ENCODE results near the gene SMPD3. TPM values are rescaled to one million over a fixed set of nuclear protein-coding genes. Genes with fewer than 3 reads are reported as not detected.

The SMPD3 gene
- total RNA-seq, 1 donor from 2014 or later, result not detected

DNA sequence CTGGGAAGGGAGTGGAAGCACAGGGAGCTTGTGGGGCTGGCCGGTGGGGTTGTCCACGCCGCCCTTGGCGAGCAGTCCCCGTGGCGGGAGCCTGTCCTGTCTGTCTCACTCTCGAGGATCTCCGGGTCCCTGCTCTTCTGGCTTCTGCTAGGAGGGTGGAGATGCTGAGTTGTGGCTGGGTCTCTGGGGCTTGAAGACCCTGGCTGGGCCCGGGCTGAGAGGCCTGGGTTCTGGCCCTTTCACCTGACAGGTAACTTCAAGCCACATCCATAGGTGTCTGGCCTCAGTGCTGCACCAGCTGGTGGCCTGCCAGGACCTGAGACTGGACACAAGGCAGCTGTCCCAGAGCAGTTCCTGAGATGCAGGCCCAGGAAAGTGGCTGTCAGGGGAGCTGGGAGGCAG, 90.8 kb downstream of the SMPD3 start:
- no peak for DNase-seq (ENCODE audit: low read depth, low spot score)

DNA sequence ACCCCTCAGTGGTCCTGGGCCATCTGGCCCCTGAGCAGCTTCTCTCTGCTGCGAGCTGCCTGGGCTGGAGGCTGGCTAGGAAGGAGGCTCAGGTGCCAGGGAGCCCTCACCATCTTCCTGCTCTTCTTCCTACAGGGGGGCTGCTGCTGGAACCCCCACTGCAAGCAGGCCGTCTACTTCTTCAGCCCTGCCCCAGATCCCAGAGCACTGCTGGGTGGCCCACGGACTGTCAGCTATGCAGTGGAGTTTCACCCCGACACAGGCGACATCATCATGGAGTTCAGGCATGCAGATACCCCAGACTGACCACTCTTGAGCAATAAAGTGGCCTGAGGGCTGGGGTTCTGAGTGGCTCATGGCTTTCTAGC, 91.4 kb downstream of the SMPD3 start:
- DNase-seq (ENCODE audit: low read depth, low spot score), result no peak

DNA sequence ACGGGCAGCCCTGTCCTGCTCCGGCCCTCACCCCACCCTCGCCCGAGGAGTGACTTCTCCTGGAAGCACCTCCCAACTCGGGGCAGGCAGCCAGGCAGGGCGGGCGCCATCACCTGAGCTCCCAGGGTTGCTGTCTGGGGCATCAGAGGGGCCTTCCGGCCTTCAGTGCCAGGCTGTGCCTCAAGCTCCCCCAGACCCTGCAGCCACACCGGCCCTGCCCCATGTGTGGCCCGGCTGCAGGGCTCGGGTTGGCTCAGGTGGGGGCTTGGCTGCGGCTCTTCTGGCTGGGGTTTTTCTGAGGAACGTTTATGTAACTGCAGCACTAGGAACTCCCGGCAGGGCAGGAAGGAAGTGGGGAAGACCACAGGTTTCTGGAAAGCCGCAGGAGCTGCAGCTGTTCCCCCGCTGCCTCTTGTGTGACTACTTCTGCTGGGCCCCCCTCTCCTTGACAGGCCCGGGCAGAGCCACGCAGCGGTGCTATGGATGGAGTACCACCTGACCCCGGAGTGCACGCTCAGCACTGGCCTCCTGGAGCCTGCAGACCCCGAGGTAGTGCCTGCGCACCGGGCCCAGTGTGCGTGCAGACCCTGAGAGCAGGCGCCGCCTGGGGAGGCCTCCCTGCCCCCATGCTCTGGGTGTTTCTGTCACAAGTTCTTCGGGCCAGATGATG, 91.9 kb downstream of the SMPD3 start:
- no peak for DNase-seq (ENCODE audit: low read depth, low spot score)

DNA sequence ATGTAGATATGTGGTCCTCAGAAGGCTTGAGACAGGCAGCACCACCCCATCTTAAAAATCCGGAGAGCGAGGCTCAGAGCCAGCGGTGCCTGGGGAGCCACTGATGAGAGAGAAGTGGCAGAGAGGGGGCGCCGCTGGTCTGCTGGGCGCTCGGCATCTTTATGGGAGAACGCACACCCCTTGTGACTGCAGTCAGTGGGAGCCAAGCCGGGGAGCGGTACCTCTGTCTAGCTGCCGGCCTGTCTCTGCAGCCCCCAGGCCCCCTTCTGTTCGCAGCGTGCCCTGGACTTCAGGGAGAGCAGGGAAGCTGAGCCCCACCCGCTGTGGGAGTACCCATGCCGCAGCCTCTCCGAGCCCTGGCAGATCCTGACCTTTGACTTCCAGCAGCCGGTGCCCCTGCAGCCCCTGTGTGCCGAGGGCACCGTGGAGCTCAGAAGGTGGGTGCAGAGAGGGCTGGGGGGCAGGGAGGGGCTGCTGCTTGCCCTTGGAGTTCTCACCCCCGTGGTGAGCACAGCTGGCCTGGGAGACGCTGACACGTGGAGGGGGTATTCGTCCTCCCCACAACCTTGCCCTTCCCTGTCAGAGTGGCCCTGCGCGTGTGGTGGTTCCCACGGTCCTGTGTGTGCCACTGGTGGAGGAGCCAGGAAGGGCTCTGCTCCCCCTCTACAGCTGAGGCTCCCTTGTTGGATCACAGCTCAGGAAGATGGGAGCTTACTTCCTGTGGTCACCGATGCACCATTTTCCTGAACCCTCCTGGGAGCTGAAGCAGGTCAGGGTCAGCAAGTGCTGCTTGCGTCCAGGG, 92.7 kb downstream of the SMPD3 start:
- DNase-seq (ENCODE audit: low read depth, low spot score), result no peak

DNA sequence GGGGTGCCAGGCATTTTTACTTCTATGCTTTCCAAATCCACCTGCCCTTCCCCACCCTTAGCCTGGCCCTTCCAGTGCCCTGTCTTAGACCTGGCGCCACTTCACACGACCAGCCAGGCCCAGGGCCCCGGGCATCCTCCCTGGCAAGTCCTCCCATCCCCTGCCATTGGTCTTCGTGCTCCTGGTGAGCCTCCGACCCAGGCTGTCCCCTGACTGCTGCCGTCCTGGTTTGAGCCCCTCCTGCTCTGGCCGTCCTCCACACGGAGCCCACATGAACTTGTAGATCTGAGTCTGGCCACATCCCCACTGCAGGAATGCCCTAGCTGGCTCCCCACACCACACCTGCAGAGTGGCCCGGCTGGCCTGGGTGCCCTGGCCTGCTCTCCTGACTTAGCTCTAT, 93.5 kb downstream of the SMPD3 start:
- DNase-seq (ENCODE audit: low read depth, low spot score), result no peak

DNA sequence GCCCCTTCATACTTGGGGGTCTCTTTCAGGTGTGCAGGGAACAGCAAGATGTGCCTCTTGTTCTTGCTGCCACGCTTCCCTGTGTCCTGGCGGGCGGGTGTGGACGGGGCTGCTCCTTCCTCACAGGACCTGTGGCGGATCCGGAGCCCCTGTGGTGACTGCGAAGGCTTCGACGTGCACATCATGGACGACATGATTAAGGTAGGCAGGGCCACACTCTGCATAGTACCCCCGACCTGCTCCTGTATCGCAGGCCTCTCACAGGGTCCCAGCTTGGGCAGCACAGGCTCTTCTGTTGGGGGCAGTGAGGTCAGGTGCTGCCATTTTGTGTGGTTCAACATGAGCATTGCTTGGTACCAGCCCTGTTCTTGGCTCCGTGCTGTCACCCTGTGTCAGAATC, 94.9 kb downstream of the SMPD3 start:
- no peak for DNase-seq (ENCODE audit: low read depth, low spot score)

DNA sequence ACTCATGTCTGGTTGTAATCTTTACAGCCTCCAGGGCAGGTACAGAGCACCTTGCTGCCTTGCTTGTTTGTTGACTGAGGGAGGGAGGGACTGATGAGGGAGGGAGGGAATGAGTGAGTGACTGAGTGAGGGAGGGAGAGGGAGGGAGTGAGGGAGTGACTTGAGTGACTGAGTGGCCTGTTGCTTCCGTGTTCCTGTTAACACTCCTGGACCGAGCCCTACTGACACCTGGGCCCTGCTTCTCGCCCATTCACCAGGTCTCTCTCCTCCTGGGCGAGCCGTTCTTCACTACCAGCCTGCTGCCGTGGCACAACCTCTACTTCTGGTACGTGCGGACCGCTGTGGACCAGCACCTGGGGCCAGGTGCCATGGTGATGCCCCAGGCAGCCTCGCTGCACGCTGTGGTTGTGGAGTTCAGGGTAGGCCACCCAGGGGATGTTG, 96.3 kb downstream of the SMPD3 start:
- DNase-seq (ENCODE audit: low read depth, low spot score), result no peak

DNA sequence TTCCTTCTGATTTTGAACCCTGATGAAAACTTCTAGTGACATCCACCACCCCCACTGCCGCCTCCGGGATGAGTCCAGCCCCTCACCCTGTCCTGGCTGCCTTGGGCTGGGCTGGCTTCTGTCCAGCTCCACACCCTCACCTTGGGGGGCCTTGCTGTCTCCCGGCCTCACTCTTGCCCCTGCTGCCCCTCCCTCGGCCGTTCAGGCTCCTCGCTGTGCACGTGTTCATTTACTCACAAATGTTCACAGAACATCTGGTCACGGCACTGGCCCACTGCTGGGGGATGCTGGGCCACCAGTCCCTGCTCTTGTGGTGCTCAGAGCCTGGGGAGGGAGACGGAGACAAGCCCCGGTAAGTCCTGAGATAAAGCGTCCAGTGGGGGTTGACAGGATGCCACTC, 96.8 kb downstream of the SMPD3 start:
- DNase-seq (ENCODE audit: low read depth, low spot score), result no peak

DNA sequence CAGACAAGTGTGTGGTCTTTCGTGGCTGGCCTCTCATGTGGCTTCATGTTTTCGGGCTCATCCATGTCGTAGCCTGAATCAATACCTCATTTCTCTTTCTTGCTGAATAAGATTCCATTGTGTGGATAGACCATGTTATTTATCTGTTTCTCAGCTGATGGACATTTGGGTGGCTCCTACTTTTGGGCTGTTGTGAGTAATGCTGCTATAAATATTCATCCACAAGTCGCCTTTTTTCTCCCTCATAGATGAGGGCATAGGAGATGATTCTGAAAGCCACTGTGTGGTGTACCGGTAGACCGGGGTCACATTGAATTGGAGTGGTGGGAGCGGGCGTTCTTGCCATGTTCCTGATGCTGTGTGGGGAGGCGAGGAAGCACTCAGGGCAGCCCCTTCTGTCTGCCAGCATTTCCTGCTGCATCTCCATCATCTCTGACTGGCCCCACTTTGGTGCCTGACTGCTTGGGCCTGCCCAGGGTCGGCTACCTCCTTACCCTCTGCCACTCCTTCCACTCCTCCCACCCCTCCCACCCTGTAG, 97.4 kb downstream of the SMPD3 start:
- DNase-seq (ENCODE audit: low read depth, low spot score), result no peak

DNA sequence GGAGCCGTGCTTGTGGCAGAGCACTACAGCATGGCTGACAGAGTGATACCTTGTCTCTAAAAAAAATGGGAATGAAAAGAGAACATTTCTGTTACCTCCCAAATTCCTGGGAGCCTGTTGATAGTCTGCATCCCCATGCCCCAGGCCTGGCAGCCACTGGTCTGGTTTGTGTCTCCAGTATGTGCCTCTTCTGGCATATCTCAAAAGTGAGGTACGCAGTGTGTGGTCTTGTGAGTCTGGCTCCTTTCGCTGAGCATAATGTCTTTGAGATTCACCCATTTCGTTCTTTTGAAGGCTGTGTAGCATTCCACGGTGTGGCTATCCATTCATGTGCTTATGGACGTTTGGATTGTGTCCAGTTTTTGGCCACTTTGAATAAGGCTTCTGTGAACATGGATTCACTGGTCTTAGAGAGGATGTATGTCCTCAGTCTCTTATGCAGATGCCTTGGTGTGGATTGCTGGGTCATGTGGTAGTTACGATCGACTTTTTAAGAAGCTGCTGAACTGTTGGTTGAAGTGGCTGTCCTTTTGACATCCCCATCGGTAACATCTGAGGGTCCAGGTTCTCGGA, 98.4 kb downstream of the SMPD3 start:
- no peak for DNase-seq (ENCODE audit: low read depth, low spot score)

DNA sequence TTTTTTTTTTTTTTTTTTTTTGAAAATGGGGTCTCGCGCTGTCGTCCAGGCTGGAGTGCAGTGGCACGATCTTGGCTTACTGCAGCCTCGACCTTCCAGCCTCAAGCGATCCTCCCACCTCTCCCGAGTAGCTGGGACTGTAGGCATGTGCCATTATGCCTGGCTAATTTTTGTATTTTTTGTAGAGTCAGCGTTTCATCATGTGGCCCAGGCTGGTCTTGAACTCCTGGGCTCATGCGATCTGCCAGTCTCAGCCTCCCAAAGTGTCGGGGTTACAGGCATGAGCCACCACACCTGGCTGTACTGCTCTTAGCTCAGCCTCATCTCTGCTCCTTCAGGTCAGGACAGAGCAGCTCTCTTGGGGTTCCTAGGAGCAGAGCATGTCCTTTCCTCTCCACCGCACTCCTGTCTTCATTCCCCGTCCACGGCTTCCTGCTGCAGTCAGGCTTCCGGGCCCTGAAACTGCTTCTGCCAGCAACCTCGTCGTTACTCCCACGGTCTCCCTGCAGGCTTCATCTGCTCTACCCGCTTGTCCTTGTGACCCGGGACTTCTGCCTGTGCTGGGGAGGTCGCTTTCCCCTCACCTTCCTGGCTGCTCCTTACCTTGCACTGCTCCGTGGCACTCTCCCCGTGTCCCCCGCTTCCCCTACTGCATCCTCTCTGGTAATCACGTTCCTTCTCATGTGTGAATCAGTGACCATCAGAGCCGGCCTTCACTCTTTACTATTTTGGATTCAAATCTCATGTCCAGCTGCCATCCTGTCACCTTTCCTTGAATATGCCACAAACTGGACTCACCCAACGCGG, 99.5 kb downstream of the SMPD3 start:
- no peak for DNase-seq (ENCODE audit: low read depth, low spot score)

DNA sequence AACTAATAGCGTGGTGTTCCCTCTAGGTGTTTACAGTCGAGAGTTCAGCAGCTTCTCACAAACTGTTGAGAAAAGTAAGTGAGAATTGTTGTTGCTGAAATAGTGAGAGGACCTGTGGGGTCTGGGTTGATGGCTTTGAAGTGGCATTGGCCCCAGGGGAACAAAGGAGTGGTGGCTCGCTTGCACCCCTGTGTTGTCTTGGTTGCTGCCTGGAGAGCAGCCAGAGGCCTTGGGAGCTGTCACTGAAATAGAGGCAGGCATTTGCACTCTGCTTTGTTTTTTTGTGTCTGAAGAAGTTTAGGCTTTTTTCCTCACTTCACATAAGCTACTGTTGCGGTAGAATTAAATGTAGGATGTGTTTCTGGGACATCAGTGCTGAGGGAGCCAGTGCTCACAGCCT, 100.7 kb downstream of the SMPD3 start:
- no peak for DNase-seq (ENCODE audit: low read depth, low spot score)

DNA sequence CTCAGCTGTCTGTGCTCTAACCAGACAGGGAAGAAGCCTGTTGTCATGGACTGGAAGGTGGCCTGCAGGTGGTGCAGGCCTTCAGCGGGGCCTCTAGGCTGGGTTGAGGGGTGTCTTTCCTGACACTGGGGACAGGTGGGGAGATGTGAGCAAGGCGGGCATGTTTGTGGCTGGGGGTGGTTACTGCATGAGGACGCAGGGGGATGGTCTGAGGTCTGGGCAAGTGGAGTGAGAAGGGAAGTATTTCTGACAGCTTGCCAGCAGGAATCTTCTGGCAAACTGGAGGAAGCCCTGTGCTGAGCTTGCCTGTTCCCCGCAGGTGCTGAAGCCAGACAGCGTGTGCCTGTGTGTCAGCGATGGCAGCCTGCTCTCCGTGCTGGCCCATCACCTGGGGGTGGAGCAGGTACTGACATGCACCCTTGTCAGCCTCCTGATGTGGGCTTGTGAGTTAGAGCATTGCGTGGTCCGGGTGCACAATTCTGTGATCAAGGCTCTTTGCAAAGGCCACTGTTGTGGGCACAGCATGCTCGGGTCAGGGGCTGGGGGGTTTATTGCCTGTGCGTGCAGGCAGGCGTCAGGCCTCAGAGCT, 101.3 kb downstream of the SMPD3 start:
- DNase-seq (ENCODE audit: low read depth, low spot score), result no peak

DNA sequence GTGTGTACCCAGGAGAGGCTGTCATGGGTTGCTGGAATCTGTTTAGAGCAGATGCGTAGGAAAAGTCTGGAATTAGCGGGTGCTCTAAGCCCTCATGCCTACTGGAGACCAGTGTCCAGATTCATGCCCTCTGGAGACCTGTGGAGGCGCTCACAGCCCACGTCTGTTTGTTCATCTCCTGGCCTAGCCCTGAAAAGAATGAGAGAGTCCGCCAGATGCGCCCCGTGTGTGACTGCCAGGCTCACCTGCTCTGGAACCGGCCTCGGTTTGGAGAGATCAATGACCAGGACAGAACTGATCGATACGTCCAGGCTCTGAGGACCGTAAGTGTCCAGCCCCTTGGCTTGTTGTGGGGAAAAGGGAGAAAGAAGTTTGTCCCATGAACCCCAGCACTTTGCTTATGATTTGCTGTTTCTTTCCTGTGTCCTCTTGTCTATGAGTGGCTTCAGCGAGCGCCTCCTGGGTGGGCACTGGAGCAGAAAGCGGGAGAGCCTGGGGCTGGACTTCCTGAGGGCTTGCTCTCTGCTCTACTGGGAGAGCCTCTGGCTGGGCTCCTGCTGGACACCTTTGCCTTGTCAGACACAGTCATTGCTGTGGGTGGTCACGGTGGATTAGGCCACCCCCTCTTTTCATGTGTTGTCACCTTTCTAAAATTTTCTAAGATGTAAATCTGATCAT, 102.2 kb downstream of the SMPD3 start:
- no peak for DNase-seq (ENCODE audit: low read depth, low spot score)

DNA sequence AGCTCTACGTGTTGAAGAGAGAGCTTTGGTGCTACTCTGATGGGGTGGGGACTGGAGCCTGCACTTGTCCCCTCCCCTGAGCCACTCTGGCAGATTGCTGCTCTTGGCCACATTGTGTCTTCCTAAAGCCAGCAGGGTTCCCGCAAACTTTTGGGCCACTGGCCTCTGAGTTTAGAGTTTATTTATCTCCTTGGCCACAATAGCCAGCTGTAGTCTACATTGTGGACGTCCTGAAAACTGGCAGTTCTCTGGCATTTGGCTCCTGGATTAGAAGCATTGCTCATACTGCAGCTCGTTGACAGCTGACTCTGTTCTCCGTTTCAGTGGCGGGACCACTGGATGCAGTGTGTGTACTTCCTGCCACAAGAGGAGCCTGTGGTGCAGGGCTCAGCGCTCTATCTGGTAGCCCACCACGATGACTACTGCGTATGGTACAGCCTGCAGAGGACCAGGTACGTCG, 102.9 kb downstream of the SMPD3 start:
- DNase-seq (ENCODE audit: low read depth, low spot score), result no peak

DNA sequence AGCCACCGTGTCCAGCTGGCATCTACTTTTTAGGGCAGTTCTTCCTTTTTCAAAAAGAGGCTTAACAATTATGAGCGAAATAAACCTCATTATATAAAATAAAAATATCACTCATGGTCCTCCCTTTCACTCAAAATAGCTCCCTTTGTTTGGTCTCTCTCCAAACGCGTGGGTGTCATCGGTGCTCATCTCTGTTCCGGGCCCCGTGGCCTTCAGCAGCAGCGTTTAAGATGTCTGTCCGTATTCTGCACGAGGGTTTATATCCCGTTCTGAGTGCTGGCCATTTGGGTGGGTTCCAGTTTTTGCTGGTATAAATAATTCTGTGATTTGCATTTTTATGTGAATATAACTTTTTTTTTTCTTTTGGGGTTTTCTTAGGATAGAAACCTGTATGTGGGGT, 104.1 kb downstream of the SMPD3 start:
- no peak for DNase-seq (ENCODE audit: low read depth, low spot score)

DNA sequence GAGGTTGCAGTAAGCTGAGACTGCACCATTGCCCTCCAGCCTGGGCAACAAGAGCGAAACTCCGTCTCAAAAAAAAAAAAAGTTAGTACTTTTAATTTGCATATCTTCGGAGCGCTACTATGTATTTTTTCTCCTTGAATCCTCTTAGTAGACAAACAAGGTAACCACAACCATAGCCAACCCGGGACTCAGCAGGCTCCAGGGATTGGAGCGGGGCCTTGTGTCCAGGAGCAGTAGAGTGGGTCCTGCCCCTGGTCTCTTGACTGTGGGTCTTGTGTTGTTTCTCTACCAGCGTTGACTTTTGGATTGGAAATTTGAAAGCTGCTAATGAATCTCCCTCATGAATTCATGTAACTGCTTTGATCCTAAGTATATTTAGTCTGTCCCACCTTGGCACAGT, 105.2 kb downstream of the SMPD3 start:
- no peak for DNase-seq (ENCODE audit: low read depth, low spot score)

DNA sequence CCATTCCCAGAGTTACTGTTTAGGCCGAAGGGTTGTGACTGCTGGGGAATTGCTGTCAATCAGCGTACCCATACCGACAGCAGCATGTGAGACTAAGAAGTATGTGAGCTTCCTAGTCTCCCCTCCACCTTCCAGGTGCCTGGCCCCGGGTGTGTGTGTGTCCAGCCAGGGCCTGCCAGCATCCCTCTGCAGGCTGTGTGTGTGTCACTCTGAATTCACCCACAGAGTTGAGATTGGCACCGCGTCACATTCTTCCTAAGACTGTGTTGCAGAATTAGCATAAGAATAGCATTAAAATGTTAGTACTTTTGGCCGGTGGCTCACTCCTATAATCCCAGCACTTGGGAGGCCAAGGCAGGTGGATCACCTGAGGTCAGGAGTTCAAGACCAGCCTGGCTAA, 105.7 kb downstream of the SMPD3 start:
- no peak for DNase-seq (ENCODE audit: low read depth, low spot score)

DNA sequence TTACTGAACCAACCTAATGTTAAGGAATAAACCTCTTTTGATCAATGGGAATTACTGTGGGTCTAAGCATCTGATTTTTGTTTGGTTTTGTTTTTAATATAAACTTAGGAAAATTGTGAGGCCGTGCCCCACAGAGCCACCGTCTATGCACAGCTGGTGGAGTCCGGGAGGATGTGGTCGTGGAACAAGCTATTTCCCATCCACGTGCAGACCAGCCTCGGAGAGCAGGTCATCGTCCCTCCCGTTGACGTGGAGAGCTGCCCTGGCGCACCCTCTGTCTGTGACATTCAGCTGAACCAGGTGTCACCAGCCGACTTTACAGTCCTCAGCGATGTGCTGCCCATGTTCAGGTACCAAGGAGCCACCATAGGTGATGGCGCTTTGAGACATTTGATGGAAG, 109.1 kb downstream of the SMPD3 start:
- no peak for DNase-seq (ENCODE audit: low read depth, low spot score)

DNA sequence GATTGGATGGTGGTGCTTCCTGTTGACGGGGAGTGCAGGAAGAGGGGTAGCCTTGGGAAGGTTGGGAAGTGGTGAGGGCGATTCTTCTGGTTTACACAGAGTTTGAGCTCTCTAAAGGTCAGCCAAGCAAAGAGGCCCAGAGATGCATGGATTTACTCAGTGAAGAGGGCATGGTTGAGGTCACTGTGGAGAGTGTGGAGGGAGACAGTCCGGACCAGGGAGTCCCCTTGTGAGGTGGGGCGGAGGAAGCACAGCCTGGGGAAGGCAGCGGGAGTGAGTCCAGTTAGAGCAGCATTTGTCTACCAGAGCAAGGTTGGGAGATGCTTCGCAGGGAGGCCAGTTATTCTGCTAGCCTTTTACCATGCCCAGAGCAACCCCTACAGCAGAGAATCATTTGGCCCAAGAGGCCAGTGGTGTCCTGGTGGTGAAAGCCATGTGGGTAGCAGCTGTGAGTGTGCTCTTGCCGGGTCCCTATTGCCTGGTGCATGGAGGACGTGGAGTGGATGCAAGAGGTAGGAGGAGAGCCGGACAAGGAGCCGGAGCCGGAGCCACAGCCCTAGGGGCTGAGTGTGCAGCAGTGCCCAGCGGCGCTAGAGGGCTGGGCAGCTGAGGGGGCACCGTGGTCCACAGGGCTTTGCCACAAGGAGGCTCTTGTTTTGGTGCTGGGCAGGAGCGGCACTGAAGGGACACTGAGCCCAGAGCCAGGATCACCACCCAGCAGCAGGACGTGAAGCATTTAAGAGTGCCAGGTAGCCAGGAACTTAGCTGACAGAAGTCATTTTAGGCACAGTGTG, 109.8 kb downstream of the SMPD3 start:
- no peak for DNase-seq (ENCODE audit: low read depth, low spot score)

Measured in pulmonary artery endothelial cell (primary cell).